Measurements from ENCODE around the gene WT1.
"Not testable (repeated sequence)": the region's sequence is repeated elsewhere in the genome, so short reads cannot be mapped to it uniquely, and the experiment has no call there.

The WT1 gene

GRCh38 chr11:32435511-32435941 lies at the start of gene WT1:
Gene WT1, minus strand, starts transcription at chr11:32435539.
- no peak for DNase-seq

- no peak for DNase-seq
Observed at GRCh38 chr11:32479291-32479690, 44.0 kb upstream of the WT1 start.

GRCh38 chr11:32478277-32478731 lies 43.0 kb upstream of the WT1 start:
- DNase-seq, result no peak

- DNase-seq, result no peak
Observed at GRCh38 chr11:32473282-32473909, 38.1 kb upstream of the WT1 start.

- no peak for DNase-seq
Observed at GRCh38 chr11:32472226-32472625, 36.9 kb upstream of the WT1 start.

- DNase-seq, result not testable (repeated sequence)
Observed at GRCh38 chr11:32471544-32471943, 36.2 kb upstream of the WT1 start.

GRCh38 chr11:32469791-32470190 lies 34.5 kb upstream of the WT1 start:
- DNase-seq, result no peak

- DNase-seq, result no peak
Observed at GRCh38 chr11:32466279-32466915, 31.1 kb upstream of the WT1 start.

GRCh38 chr11:32464078-32464477 lies 28.7 kb upstream of the WT1 start:
- DNase-seq, result no peak

- DNase-seq, result no peak
Observed at GRCh38 chr11:32462011-32462690, 26.8 kb upstream of the WT1 start.

GRCh38 chr11:32456864-32457263 lies 21.5 kb upstream of the WT1 start:
- DNase-seq, result no peak

GRCh38 chr11:32454993-32455392 lies 19.7 kb upstream of the WT1 start:
- no peak for DNase-seq

- no peak for DNase-seq
Observed at GRCh38 chr11:32451808-32452207, 16.5 kb upstream of the WT1 start.

GRCh38 chr11:32450372-32450771 lies 15.0 kb upstream of the WT1 start:
- no peak for DNase-seq

- DNase-seq, result no peak
Observed at GRCh38 chr11:32448232-32448631, 12.9 kb upstream of the WT1 start.

GRCh38 chr11:32447252-32447651 lies 11.9 kb upstream of the WT1 start:
- no peak for DNase-seq

GRCh38 chr11:32446227-32446626 lies 10.9 kb upstream of the WT1 start:
- no peak for DNase-seq

GRCh38 chr11:32444186-32444585 lies 8.8 kb upstream of the WT1 start:
- no peak for DNase-seq

GRCh38 chr11:32440916-32441315 lies 5.6 kb upstream of the WT1 start:
- no peak for DNase-seq

- no peak for DNase-seq
Observed at GRCh38 chr11:32440312-32440908, 5.1 kb upstream of the WT1 start.

- DNase-seq, result no peak
Observed at GRCh38 chr11:32439501-32440210, 4.3 kb upstream of the WT1 start.

- no peak for DNase-seq
Observed at GRCh38 chr11:32438866-32439489, 3.6 kb upstream of the WT1 start.

All from activated CD4-positive, alpha-beta T cell treated with anti-CD3 and anti-CD28 coated beads, Interleukin-10, Interleukin-2, amounts not matched to agents 100 ng/mL and 50 ng/mL, durations not matched to agents 16 hours and 8 hours (primary cell).